ENCODE results near the gene PAK5.

Gene PAK5

DNA sequence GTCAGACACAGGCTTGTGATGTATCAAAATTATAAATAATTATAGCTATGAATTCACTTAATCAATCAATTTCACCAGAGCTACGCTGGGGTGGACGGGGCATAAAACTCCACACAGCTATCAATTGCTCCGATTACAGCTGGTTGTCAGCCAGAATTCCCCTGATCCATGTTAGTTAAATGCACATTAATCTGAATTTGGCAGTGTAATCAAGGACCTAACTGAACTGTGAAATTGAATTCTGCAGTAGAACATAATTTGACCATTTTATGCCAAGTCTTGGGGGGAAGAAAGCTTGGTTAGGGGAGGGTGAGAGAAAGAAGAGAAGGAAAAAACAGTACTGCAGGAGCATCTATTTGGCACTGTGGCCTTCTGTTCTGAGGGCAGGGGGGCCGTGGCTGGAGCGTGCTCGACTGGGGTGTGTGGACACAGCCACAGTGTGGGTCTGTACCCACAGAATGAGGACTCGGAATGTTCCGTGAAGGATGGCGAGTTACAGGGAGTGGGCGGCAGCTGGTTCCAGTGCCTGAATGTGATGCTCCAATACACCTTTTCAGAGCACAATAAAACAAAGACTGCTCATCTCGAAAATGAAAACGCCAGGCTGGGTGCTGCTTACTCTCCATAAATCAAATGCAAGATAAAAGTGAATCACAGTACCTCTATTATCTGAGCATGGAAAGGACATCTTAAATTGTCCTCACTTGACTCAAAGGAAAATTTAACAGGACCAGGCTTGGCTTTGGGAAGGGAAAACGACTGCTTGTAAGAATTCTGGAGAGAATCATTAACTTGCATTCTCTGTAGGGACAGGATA lies 265.3 kb downstream of the PAK5 start:
- no peak for DNase-seq

DNA sequence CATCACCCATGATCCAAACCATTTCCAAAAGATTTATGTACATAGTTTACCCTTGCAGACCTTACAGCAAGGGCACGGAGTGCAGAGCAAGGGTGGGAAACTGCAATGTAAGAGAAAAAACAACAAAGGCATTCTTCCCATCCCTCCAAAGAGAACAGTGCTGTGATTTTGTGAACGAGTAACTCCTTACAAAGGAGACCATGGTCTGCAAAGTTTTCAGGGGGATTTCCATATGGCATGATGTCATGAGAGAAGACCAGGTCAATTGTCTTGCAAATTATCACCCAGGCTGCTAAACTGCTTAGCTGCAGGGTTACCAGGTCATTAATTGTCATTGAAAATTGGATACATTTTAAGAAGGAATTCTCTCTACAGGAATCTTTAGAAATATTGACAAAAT lies 266.2 kb downstream of the PAK5 start:
- no peak for DNase-seq

- DNase-seq = no peak
Measured at GRCh38 chr20:9571783-9572182, 267.1 kb downstream of the PAK5 start.

GRCh38 chr20:9570612-9571011 lies 268.3 kb downstream of the PAK5 start:
- no peak for DNase-seq

- DNase-seq = no peak
Measured at GRCh38 chr20:9566977-9567376, 271.9 kb downstream of the PAK5 start.

GRCh38 chr20:9565910-9566550 lies 272.8 kb downstream of the PAK5 start:
- no peak for DNase-seq

DNA sequence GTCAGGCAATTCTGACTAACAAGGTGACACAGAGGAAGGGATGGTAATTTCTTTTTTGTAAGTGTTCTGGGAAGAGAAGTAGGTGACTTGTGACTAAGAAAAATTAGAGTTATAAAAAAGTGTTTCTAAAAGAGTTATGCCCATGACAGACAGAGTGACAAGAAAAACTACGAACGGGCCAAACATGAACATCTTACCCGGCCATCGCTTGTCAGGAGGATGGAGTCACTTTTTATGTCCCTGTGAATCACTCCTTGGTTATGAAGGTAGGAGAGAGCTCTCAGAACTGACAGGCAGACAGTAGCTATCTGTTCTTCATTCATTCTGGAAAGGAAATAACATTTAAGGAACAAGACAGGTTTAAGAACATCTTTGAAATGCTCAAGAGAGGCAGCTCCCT lies 281.5 kb downstream of the PAK5 start:
- no peak for DNase-seq

DNA sequence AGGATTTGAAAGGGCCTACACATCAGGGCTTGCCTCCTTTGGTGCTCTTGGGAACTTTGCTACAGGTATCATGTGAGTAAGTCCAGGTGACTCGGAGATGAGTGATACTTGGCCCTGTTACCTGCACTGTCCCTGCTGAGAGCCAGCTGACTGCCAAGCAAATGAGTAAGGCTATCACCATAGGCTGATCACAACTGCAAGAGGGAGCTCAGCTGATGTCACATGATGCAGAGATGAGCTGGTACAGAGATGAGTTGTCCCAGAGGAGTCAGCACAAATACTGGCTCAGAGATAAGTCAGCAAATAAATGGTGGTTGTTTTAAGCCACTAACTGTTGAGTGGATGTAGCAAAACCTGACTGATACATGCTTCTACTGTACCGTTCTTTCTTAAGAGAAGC lies 283.1 kb downstream of the PAK5 start:
- DNase-seq = peak; percentile 26

DNA sequence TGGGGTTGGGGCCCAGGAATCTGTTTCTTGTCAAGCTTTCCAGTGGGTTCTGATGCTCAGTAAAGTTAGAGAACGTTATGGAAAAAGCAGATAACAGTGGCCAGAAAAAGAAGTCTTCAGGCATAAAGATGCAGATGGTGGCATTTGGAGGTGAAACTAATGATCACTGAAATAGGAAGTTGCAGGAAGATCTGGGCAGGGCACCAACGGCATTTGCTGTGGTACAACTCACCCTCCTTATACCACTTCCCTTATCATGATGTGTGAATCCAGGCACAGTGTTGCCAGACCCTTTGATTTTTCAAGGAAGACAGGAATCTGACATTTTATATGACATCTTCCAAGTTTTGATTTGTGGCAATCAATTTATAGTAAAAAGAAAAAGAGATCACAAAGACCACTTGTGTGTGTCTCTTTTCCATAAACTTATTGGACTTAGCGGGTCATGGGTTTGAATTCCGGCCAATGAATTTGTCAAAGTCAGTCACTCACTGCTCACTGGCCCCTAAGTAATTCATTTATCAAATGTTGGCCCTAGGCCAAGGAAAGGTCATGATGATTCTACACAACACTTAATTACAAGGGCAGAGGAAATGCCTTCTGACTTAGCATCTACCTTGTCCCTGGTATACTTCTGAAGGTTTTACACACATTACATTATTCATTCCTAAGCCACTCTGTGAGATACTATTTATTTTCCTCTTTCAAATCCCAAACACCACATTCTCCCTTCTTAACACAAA lies 286.9 kb downstream of the PAK5 start:
- peak; percentile 16 for DNase-seq

DNA sequence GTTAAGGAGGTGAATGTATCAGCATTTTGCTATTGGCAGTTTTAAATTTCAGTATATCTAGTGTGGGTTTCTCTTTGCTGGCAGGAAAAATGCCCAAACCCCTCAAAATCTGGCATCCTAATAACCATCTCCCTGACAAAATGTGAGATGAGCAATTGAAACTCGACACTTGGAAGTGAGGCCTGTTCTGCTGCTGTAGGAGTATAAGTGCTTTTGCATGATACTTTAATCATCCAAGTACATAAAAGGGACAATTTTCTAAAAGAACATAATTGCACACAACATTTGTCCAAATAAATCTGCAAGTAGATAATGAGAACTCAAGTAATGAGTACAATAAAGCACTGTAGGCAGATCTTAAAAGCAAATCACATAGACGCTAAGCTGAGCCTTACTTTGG lies 288.0 kb downstream of the PAK5 start:
- no peak for DNase-seq

- no peak for DNase-seq
Measured at GRCh38 chr20:9550283-9550682, 288.6 kb downstream of the PAK5 start.

DNA sequence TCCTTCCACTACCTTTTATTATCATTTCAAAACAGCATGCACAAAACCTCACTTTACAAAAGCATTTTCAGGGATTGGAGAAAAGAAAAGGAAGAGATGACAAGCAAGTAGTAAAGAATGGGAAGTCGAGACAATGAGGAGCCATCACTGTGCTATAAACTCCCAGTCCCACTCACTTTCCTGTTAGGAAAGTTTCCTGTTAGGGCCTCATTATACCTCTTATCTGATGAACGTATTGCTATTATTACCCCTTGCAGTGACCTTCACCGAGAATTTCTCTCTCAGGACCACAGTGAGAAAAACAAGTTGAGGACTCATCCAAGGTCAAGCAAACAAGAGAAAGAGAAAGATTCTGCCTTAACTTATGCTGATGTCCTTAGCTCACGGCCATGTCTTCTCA lies 295.7 kb downstream of the PAK5 start:
- DNase-seq = no peak

- DNase-seq = no peak
Measured at GRCh38 chr20:9535449-9535848, 303.4 kb downstream of the PAK5 start.

DNA sequence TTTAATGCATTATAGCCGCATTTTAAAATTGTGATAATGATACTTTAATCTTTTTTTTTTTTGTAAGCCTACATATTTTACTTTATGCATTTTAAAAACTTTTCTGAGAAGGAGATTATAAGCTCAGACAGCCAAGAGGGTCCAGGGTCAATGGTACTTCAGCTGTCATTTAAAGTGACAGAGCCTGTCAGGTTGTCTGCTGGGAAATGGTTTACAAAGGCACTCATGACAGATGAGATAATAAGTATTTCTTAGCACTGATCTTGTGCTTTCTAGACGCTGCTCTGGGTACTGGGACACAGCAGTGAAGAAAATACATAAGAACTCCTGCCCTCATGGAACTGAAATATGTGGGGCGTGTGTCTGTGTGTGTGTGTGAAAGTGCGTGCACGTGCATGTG lies 304.9 kb downstream of the PAK5 start:
- no peak for DNase-seq

DNA sequence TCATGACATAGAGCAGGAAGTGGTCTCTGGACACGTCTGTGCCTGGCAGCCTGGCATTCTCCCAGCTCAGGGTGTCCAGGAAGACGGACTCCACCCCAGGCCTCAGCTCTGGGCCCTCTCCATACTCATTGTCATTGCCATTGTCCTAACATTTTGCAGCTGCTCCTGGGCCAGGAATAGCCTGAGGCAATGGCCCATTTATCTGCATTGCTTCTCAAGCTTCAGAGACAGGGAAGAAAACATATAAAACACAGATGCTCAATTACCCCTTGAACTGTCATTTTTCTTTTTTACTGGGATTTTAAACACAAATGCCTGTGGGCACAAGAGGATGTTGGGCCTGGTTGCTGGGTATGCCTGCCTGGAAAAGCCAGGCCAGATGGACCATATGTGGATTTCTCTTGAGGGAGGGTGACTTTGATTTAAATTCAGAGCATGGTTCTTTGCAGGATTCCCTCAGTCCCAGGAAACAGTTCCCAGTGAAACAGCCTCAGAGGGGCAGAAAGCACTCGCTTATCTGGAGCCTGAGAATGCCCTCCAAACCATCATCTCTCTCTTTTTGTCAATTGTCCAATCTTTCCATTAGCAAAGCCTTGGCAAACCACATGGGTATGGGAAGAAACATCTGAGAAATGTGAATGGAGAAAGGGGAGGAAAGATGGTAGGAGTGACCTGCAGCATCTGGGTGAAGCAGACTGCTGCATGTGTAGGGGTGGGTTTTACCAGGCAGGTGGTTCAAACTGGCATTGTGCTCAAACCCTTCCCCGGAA lies 306.6 kb downstream of the PAK5 start:
- no peak for DNase-seq

GRCh38 chr20:9531581-9531980 lies 307.3 kb downstream of the PAK5 start:
- DNase-seq = no peak

- no peak for DNase-seq
Measured at GRCh38 chr20:9523636-9524035, 315.2 kb downstream of the PAK5 start.

DNA sequence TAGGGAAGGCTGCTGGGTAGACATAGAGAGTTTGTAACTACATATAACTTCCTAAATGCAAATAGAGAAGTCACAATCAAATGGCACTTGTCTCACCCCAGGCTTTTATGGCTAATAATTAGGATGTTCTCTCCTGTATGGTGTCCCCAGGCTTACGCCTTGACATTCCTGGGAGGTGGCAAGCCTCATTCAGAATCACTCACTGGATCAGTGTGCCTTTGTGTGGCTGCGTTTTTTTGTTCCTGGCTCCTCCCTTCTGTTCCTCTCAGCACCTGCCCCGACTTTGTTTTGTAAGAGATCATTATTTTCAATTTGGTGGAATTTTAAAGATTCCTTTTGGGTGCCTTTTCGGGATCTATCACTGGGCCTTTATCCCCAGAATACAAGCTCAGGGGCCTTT lies 318.8 kb downstream of the PAK5 start:
- DNase-seq = no peak

GRCh38 chr20:9518576-9519175 lies 320.2 kb downstream of the PAK5 start:
- DNase-seq = no peak

GRCh38 chr20:9517297-9518162 lies 321.3 kb downstream of the PAK5 start:
- no peak for DNase-seq

DNA sequence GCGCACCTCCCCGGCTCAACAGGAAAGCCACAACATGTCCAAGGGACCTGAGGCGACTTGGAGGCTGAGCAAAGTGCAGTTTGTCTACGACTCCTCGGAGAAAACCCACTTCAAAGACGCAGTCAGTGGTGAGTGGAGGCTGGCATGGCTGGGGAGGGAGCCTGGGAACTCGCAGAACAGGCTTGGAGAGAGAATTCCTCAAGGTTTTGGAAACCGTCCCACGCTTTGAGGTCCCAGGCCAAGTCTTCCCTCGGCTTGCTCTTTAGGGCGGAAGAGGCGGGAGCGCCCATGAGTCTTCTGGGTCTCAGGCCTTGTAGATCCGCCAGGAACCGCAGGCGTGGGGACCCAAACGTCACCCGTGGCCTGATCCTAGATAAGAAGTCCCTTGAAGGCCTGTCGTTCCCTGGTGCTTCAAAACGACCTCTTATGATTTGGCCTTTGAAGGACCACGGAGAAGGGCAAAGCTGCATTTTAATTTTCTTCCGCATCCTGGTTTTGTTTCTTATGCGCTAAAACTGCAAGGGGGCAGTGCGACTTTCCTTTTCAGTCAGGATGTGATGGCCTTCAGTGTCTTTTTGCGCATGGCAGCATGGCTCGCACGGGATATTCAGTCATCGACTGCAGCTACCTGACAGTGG lies 322.5 kb downstream of the PAK5 start:
- DNase-seq = no peak
